ENCODE data around the gene BBS7. TPM values are rescaled to one million over a fixed set of nuclear protein-coding genes. Genes with fewer than 3 reads are reported as not detected.

BBS7 gene
- total and polyA plus RNA-seq, 9 of the 15 experiments (the other 6 are each of a cell fraction or from before 2014, with no cell fraction given), result 13.4 to 25.8 (median 16.4) TPM

- Histone ChIP-seq H3K4me2 (ENCODE audit: insufficient read depth, low read length) (peak within 1 kb of the TSS; percentile 94), H3K4me1 (replicated peaks in 1 of 2; ENCODE audit: control insufficient read depth in 2 of 2, insufficient read depth in 2 of 2, low read length in 2 of 2) (peaks cover 3 to 8% of the 10 kb centered on the region in 2 experiments; a peak in 1 of 5 replicates), H3K36me3 (ENCODE audit: control insufficient read depth, insufficient read depth, low read length) (peaks cover 45% of the 10 kb centered on the region), H3K27ac (ENCODE audit: extremely low read depth, low read depth, low read length) (peak within 1 kb of the TSS; percentile 97), H4K20me1 (replicated peaks; ENCODE audit: control insufficient read depth, insufficient read depth, low read length) (no peaks in the 10 kb centered on the region), H3K9me1 (ENCODE audit: control insufficient read depth, insufficient read depth, low read length) (no peaks in the 10 kb centered on the region), H3K9me3 (replicated peaks; ENCODE audit: control insufficient read depth, insufficient read depth, low read depth, low read length) (no peaks in the 10 kb centered on the region), H3K27me3 (ENCODE audit: control insufficient read depth in 2 of 2, insufficient read depth in 2 of 2, low read length in 2 of 2) (no peaks in the 10 kb centered on the region), H3K9ac (ENCODE audit: insufficient read depth in 1 of 2, low read depth in 2 of 2, low read length in 2 of 2) (peak within 1 kb of the TSS; percentile 98 to 100), H3K79me2 (ENCODE audit: control insufficient read depth, insufficient read depth, low read length) (peaks cover 33% of the 10 kb centered on the region), H3K4me3 (peak within 1 kb of the TSS; percentile 94), H2AFZ (ENCODE audit: low read depth, low read length) (peak within 1 kb of the TSS; percentile 99)
- DNase-seq (ENCODE audit: extremely low read depth in 1 of 4, low spot score in 3 of 4), result peak; percentile 88 to 97 (median 90)
- BruUV-seq (replicated peaks), result no TSS peak
- CTCF ChIA-PET (ENCODE audit: low intra/inter-chr PET ratio), result no interaction called here
- POLR2A ChIA-PET, result interaction anchor here (0.6 to 2.3 kb wide), 9 partner anchors 9 to 1591 kb away, joined by 3 to 8 read pairs (median 4); partner anchors contain the start of gene CCNA2
- peak; percentile 85 for ATAC-seq
- intact Hi-C loops (cut with micrococcal nuclease), result loop anchor here (2.0 kb wide), 1 partner anchor 22 kb away; the partner anchor contains the start of gene CCNA2
- WGBS (ENCODE audit: insufficient coverage, low coverage, missing lambda C conversion rate), result under 1% methylated on average over 44 of the region's 48 CpGs
- FAIRE-seq, result peak; percentile 91
- in situ Hi-C loops (cut with MboI), result no loop called here
- no peak for TF ChIP-seq ZNF77 (CRISPR knock-in tag; IDR thresholded peaks at IDR 0.05)
- no peak for TF ChIP-seq XRCC4 (IDR thresholded peaks at IDR 0.05; ENCODE audit: extremely low read depth, insufficient read depth, insufficient read length)
- TF ChIP-seq ZNF282 (CRISPR knock-in tag; IDR thresholded peaks at IDR 0.05), result no peak
- TF ChIP-seq PML (IDR thresholded peaks at IDR 0.05; ENCODE audit: low read length), result peak; percentile 81; the same call in 1 of the 2 replicates
- peak; percentile 70; the same call in 1 of the 2 replicates for TF ChIP-seq GTF2F1 (IDR thresholded peaks at IDR 0.05; ENCODE audit: low read depth, low read length)
- peak; percentile 79 for TF ChIP-seq SMAD1 (IDR thresholded peaks at IDR 0.05; ENCODE audit: low read depth, low read length, partially characterized antibody)
- peak; percentile 92 for TF ChIP-seq SIN3B (IDR thresholded peaks at IDR 0.05; ENCODE audit: low read depth)
- TF ChIP-seq ID3 (CRISPR knock-in tag; IDR thresholded peaks at IDR 0.05), result no peak
- 0 out of 2 replicates have a peak, but pooled peaks have one; percentile 51 for TF ChIP-seq ID3 (tag; IDR thresholded peaks at IDR 0.05)
- no peak for TF ChIP-seq GATA2 (CRISPR knock-in tag; IDR thresholded peaks at IDR 0.05)
- TF ChIP-seq HDAC3 (IDR thresholded peaks at IDR 0.05; ENCODE audit: borderline replicate concordance, partially characterized antibody), result no peak
- no peak for TF ChIP-seq E4F1 (CRISPR knock-in tag; IDR thresholded peaks at IDR 0.05; ENCODE audit: borderline replicate concordance)
- 0 out of 2 replicates have a peak, but pooled peaks have one; percentile 65 for TF ChIP-seq SRSF3 (IDR thresholded peaks at IDR 0.05; ENCODE audit: insufficient read depth, low read length)
- no peak for TF ChIP-seq ZNF764 (CRISPR knock-in tag; IDR thresholded peaks at IDR 0.05; ENCODE audit: low read depth)
- TF ChIP-seq PRMT5 (CRISPR knock-in tag; IDR thresholded peaks at IDR 0.05), result no peak
- TF ChIP-seq PHF8 (IDR thresholded peaks at IDR 0.05; ENCODE audit: borderline replicate concordance, low read length), result peak; percentile 94
- TF ChIP-seq TBL1XR1 (IDR thresholded peaks at IDR 0.05; ENCODE audit: low read length in 2 of 2), result peak in 1 of 2 experiments; percentile 80; a peak in 2 of 4 replicates
- no peak for TF ChIP-seq HNRNPL (IDR thresholded peaks at IDR 0.05; ENCODE audit: low read depth, low read length)
Observed at GRCh38 chr4:121800961-121801714, 69.1 kb downstream of the BBS7 start, which contains the start of gene EXOSC9. TSS of gene EXOSC9 (plus strand) at chr4:121801323. CDS start at chr4:121801425, 102 bp downstream.
